Stomach (tissue), 4 donors: ENCODE results near the gene CTNNA3.

Experiments used
- CTCF ChIP-seq, 7 experiments: fragments of 450-650 bp in 4 of 7; fragments of 200-600 bp in 3 of 7; sonication (generic) in 3 of 7; IDR thresholded peaks; one replicate each; pipeline ENCODE4 v1.5.1; 2016 to 2019; ENCODE audit warnings: antibody characterized with exemption in 7 of 7, control low read depth in 2 of 7, mild to moderate bottlenecking in 1 of 7
- POLR2A ChIP-seq, 4 donors: fragments of 450-650 bp; IDR thresholded peaks; one replicate each; pipeline ENCODE4 v1.6.1; 2016; ENCODE audit warnings: antibody characterized with exemption in 4 of 4, control low read depth in 2 of 4, mild to moderate bottlenecking in 1 of 4, moderate library complexity in 1 of 4
- POLR2AphosphoS5 ChIP-seq, 3 donors: sonication (generic); formaldehyde crosslinking; IDR thresholded peaks; one replicate each; pipeline ENCODE4 v1.6.1; 2016; ENCODE audit warnings: antibody characterized with exemption in 3 of 3

- TF ChIP-seq CTCF (IDR thresholded peaks at IDR 0.05) = no peak
- TF ChIP-seq POLR2A (IDR thresholded peaks at IDR 0.05) = no peak
- no peak for TF ChIP-seq POLR2AphosphoS5 (IDR thresholded peaks at IDR 0.05)
Measured at GRCh38 chr10:65943451-65943850, 1752.5 kb downstream of the CTNNA3 start.
